Stimulated activated CD4-positive, alpha-beta T cell treated with anti-CD3 and anti-CD28 coated beads, Interleukin-15, amount 100 ng/mL, for 48 hours (primary cell): ENCODE data around the gene HNRNPA0.
"Not testable (repeated sequence)": the region's sequence is repeated elsewhere in the genome, so short reads cannot be mapped to it uniquely, and the experiment has no call there.

Experiments used
- DNase-seq, 2 donors: peaks; one replicate each; pipeline ENCODE4 v3.0.0-alpha.2; 2020; ENCODE audit warnings: low read depth in 2 of 2

HNRNPA0 gene

DNA sequence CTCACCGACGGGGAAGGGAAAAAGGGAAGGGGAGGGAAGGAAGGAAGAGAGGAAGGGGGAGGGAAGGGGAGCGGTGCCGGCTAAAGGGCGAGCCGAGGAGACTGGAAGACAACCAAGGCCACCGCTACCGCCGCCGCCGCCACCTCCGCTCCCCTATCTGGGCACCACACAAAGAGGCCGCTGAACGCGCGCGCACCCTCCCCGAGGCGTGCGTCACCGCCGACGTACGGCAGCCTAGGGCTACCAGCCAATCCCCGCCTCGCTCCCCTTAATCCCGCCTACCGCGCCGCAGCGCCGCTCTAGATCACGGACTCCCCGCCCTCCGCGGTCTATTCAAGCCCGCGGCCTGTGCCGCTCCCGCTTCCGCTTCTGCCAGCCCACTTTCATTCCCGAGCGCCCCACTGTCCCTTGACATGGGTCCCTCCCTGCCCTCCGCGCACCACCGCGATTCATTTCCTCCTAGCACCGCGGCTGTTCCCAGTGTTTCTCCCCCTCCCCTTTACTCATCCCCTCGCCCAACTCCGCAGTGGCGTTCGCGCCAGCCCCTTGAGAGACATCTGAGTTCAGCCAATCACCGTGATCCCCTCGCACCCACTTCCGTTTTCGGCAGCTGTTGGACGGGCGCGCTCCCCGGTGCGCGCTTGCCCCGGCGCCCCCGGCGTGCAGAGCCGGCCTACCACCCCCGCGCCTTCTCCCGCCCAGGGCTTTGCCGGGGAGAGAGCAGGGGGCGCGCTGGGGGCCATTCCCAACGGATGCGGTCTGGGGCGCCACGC is at the start of gene HNRNPA0:
TSS of gene HNRNPA0 (minus strand) at position 176 of the 773 bp plus-strand sequence. CDS start 297 bp downstream, outside the sequence.
- DNase-seq: peak; percentile 94 to 95

DNA sequence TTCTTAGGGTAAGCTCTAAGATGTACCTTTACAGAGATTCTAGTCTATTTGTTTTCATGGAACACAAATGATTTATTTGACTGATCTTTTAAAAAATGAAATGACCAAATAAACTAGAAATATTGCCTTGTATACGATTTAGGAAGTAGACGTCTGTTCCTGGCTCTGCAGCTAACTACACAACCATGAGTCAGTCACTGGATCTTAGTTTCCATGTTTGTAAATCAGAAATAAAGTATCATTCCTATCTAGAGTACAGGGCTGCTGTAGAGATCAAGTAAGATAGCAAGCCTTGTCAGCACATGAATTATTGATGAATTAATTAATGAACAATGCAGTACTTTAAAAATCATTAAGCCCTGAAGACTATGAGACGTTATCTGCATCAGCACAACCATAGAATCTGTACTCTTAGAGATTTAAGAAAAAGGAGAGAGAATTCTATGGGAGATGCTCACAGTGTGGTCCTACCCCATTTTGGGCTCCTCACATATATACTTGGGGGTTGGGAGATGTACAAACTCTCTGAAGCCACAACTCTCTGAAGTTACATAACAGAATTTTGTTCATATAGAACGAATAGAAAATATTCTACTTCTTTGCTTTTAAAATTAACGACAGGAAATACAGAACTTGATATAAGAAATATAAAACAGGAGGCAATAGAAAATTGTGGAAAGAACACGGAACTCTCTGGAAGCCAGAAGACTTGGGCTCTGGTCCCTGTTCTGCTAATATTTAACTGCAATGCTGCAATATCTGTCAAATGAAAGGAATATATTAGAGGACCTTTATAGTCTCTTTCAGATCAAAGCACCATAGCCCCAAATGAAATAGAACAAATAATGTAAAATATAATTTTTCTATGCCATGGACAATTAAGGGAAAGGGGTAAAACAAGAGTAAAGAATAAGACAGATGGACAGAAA is 48.4 kb upstream of the HNRNPA0 start:
- DNase-seq: no peak

DNA sequence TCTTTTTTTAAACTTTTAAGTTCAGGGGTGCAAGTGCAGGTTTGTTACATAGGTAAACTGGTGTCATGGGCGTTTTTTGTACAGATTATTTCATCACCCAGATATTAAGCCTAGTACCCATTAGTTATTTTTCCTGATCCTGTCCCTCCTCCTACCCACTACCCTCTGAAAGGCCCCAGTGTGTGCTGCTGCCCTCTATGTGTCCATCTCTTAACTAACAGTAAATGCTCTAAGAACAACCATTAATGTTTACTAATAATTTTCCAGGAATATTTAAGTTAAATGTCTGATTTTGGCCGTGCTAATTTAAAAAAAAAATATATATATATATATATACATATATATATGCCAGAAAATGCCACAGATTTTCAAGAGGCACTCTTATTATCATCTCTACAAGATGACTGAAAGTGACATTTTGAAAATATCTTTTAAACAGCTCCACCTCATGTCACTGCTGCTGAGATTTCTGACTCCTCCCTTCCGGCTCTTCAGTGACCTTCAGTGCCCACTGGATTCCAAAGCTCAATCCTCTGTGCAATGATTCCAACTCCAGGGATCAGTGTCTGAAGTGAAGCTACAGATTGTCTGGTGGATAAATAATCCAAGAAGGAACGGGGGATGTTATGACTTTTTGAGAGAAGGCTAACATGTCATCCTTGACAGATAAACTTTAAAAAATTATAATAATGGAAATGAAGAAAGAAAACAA is 46.7 kb upstream of the HNRNPA0 start:
- DNase-seq: no peak

DNA sequence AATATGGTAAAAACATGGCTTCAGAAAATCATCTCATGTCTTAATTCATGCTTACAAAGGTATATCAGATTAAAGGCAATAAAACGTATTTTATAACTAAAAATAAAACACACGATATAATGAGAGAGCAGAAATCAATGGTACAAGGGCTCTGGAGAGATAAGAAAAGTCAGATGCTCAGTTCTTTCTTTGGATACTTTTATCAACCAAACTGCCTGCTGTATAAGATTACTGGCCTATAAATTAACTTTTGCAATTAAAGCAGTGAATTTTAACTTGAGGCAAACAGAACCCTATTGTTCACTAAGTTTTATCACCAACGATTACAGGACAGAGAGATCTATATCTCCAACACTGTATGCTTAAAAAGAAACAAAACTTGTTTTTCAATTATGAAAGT is 42.1 kb upstream of the HNRNPA0 start:
- no peak for DNase-seq

DNA sequence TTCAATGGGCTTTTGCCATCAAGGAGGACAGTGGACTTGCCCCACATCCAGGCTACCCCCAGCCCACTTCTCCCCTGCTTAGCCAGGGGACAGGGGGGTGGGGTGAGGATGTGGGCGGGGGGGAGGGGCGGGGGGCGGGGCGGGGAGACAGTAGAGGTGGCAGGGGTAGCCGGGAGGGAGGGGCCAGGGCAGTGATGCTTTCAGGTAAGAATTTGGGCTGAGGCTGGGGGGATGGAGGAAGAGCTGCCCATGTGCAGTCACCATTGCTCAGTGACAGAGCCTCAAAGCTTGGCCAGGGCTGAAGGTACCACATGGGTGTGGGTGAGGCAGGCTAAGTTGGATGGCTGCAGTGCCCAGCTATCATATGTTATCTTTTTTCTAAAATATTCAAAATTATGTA is 40.7 kb upstream of the HNRNPA0 start:
- DNase-seq: no peak

DNA sequence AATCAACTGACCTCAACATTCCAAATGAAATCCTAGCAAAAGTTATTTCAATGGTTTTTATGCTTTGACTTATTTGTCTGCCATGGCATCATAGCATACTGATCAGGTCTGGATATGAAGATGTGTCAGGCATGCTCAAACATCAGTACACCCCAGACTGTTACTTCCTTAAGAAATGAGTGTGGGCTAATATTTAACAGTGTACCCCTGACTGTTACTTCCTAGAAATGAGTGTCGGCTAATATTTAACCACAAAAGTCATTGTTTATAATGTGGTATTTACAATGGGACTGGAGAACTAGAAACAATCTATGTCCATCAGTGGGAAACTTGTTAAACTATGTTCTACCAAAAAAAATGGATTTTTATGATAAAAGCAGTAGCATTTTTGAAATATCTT is 38.1 kb upstream of the HNRNPA0 start:
- DNase-seq: no peak

DNA sequence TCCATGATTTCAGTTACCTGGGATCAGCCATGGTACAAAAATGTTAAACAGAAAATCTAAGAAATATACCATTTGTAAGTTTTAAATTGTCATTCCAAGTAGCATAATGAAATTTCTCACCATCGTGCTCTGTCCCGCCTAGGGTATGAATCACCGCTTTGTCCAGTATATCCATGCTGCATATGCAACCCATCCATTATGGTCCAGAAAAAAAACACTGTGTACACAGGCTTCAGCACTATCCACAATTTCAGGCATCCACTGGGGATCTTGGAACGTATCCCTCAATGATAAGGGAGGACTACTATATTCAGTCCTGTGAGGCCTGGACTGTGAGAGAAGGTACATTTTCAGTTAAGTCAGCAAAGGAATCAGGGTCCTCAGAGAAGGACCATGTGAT is 37.6 kb upstream of the HNRNPA0 start:
- DNase-seq: no peak

DNA sequence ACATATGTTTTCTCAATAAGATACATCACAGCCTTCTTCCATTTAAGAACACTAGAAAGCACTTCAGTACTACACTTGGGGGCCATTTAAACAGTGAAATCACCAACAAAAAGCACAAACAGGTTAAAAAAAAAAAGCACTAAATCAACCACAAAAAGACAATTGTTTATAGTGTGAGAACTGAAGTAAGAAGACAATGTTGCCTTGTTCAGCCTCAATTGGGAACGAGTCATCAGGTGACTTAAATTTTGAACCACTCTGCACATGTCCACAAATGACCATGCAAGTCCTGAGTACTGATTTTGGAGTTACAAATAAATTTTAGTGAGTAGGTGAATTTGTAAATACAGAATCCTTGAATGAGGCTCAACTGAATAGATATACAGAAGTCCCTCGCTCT is 37.2 kb upstream of the HNRNPA0 start:
- DNase-seq: no peak

DNA sequence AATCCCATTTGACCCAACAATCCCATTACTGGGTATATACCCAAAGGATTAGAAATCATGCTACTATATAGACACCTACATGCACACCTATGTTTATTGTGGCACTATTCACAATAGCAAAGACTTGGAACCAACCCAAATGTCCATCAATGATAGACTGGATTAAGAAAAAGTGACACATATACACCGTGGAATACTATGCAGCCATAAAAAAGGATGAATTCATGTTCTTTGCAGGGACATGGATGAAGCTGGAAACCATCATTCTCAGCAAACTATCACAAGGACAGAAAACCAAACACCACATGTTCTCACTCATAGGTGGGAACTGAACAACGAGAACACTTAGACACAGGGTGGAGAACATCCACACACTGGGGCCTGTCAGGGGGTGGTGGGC is 34.4 kb upstream of the HNRNPA0 start:
- DNase-seq: not testable (repeated sequence)

DNA sequence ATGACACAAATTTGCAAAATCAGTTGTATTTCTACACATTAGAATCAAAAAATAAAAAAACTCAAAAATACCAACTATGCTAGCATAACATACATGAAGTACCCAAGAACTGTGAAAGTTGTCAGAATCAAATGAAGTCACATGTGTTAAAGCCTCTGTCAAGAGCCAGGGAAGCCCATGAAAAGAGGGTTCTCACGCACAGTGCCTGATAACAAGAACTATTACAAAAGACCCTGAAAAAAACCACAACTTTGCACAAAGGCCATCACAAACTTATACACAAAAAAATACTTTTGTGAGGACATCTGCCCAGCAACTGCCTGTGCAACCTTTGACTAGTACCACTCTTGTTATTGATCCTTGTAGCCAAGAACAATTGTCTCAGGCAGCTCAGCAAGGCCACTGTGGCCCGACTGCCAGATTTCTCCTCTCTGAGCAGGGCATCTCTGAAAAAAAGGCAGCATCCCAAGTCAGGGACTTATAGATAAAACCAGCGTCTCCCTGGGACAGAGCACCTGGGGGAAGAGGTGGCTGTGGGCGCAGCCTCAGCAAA is 28.9 kb upstream of the HNRNPA0 start:
- DNase-seq: no peak

DNA sequence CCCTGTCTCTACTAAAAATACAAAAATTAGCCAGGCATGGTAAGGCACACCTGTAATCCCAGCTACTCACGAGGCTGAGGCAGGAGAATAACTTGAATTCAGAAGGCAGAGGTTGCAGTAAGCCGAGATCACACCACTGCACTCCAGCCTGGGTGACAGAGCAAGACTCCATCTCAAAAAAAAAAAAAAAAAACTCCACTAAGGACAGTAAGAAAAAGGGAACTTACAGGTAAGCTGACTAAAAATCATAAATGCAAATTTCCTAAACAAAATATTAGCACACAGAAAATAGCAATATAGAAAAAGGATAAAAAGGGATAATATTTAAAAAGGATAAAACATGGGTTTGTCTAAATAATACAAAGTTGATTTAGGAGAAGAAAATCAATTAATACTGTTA is 27.9 kb upstream of the HNRNPA0 start:
- DNase-seq: no peak

DNA sequence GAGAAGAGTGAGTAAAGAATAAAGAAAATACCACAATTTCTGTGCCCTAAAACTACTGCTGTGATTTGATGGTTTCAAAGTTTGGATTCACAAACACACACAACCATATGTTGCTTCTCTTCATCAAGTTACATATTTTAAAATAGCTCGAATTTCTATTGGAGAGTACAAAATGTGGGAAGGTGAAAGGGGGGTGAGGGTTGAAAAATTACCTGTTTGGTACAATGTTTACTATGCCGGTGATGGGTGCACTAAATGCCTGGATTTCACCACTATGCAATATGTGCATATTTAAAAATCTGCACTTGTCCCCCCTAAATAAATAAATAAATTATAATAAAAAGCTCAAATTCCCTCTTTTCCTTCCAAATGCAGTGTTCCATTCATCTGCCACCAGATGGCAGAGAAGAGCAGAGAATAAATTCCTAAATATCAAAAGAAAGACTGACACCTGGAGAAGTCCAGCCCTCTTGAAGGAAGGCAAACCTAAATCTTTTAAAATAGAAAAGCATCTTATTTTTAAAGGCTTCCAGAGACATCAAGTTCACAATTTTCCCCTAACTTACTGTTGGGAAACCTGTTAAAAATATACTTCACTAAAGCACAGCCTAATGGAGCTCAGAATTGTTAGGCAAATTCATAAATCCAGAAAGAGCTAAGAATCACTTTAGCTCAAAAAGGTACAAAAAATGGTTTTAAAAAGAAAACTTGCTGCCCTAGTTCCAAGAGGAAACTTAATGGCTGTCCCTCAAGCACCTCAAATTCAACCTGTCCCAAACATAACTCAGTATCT is 24.8 kb upstream of the HNRNPA0 start:
- DNase-seq: no peak

DNA sequence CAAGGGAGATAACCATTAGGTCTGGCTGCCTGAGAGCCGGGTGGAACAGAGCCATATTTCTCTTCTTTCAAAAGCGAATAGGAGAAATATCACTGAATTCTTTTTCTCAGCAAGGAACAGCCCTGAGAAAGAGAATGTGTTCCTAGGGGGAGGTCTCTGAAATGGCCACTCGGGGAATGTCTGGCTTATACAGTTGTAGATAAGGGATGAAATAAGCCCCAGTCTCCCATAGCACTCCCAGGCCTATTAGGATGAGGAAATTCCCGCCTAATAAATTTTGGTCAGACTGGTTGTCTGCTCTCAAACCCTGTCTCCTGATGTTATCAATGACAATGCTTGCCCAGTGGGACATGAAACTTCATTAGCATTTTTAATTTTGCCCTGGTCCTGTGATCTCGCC is 13.8 kb upstream of the HNRNPA0 start:
- not testable (repeated sequence) for DNase-seq

DNA sequence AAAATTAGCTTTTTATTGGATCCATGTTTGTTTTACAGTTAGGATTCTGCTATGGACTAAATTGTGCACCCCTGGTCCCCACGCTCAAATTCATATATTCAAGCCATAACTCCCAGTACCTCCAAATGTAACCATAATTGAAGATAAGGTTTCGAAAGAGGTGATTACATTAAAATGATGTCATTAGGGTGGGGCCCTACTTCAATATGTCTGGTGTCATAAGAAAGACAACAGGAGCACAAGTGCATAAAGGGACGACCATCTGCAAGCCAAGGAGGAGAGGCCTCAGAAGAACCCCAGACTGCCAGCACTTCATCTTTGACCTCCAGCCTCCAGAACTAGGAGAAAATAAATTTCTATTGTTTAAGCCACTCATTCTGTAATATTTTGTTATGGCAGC is 7.4 kb upstream of the HNRNPA0 start:
- no peak for DNase-seq

DNA sequence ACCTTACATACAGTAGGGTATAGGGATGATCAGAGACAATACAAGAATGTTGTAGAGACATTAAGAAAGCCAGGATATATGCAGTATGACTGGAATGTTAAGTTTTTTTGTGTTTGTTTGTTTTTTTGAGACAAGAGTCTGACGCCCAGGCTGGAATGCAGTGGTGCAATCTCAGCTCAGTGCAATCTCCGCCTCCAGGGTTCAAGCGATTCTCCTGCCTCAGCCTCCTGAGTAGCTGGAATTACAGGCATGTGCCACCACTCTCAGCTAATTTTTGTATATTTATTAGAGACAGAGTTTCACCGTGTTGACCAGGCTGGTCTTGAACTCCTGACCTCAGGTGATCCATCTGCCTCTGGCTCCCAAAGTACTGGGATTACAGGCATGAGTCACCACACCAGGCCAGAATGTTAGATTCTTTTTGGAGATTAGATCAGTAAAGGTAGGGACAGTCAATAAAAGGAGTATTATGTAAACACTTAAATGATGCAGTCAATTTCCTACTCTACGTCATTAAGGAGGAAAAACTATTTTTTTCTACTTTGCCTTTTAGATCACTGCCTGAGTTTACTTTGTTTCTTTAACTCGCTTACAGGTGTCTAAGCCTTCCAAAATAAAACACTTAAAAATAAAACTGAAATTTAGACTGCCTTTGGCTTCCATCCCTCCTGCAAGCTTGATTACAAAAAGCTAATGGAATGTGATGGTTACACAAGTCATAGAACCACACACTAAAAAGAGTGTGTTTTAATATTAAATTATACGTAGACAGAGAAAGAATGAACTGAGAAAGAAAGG is 6.8 kb upstream of the HNRNPA0 start:
- DNase-seq: no peak

DNA sequence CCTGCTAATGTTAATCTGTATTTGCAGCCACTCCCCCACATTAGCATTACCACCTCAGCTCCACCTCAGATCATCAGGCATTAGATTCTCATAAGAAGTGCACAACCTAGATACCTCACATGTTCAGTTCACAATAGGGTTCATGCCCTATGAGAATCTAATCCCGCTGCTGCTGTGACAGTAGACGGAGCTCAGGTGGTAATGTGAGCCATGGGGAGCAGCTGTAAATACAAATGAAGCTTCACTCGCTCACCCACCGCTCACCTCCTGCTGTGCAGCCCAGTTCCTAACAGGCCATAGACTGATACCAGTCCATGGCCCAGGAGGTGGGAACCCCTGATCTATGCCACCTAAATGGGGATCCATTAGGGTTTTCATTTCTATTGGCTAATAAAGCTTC is 6.1 kb upstream of the HNRNPA0 start:
- DNase-seq: no peak

DNA sequence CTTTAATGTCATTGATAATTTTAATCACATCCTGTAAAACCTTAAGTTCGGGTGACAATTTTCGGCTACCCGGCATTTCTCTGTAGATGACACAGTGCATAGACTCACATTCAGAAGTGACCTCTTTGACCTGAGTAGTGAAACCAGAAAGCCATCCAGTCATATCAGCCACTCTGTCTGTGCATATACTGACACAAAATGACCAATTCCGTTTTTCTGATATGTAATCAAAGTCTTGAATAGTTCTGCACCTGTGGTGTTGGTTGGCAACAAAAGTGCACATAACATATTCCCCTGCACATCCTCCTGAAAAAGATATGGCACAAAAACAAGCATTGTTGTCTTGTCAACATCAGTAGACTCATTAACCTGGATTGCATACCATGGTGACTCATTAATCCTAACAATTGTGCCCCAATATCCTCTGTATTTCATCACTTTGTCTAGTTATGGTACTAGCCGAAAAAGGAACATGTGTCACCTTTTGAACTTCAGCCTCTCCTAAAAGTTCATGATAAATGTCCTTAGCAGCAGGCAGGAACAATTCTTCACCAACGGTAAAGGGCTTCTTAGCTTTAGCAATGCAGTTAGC is 4.6 kb upstream of the HNRNPA0 start:
- DNase-seq: no peak

DNA sequence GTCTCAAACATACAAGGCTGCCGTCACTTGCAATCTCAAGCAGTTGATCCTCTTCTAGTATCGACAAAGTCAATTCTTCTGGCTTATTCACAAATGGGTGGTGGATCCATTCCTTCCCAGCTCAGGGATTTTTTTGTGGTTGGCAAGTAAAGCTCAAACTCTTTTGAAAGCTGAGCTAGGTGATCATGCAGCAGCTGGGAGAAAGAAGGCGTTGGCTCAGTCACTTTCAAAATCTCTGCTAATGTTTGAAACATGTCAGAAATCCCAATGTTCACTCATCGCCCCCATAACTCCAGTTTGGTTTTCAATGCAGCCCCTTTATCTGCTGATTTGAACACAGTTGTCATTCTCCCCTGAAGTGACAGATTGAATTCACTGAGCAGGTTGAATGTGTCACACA is 4.0 kb upstream of the HNRNPA0 start:
- no peak for DNase-seq

DNA sequence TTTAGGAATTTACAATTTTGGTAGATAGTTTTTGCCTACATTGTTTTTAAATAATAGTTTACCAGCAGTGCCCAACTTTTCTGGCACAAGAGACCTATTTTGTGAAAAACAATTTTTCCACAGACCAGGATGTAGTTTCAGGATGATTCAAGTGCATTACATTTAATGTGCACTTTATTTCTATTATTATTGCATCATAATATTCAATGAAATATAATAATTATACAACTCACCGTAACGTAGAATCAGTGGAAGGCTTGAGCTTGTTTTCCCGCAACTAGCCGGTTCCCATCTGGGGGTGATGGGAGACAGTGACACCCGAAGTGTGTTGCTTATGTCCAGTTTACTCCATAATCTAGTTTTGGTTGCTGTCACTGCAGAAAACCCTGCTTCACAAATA is 3.5 kb upstream of the HNRNPA0 start:
- no peak for DNase-seq
